Ishikawa (cell line): ENCODE results near the gene VRK3.
A peak's percentile ranks its signal among the peaks of the same experiment; 100 is the strongest.

Experiments used
- CEBPB ChIP-seq: IDR thresholded peaks from 2 replicates; pipeline ENCODE4 v1.6.1; 2012
- CREB1 ChIP-seq: IDR thresholded peaks from 2 replicates; pipeline ENCODE4 v1.6.1; 2012; ENCODE audit warnings: low read depth
- EGR1 ChIP-seq: IDR thresholded peaks from 2 replicates; pipeline ENCODE4 v1.6.1; 2012
- EP300 ChIP-seq: IDR thresholded peaks from 2 replicates; pipeline ENCODE4 v1.6.1; 2012; ENCODE audit warnings: borderline replicate concordance
- FOXM1 ChIP-seq: IDR thresholded peaks from 2 replicates; pipeline ENCODE4 v1.6.1; 2012; ENCODE audit warnings: low read depth, borderline replicate concordance
- MAX ChIP-seq: IDR thresholded peaks from 2 replicates; pipeline ENCODE4 v1.6.1; 2012
- NFIC ChIP-seq: IDR thresholded peaks from 2 replicates; pipeline ENCODE4 v1.6.1; 2012
- RAD21 ChIP-seq: IDR thresholded peaks from 2 replicates; pipeline ENCODE4 v1.6.1; 2012; ENCODE audit warnings: low read depth
- REST ChIP-seq: IDR thresholded peaks from 2 replicates; pipeline ENCODE4 v1.6.1; 2012; ENCODE audit warnings: low read depth, mild to moderate bottlenecking
- TAF1 ChIP-seq: IDR thresholded peaks from 2 replicates; pipeline ENCODE4 v1.6.1; 2012; ENCODE audit warnings: low read depth, mild to moderate bottlenecking
- TCF12 ChIP-seq: IDR thresholded peaks from 2 replicates; pipeline ENCODE4 v1.6.1; 2012; ENCODE audit warnings: low read depth
- TEAD4 ChIP-seq: IDR thresholded peaks from 2 replicates; pipeline ENCODE4 v1.6.1; 2012
- USF1 ChIP-seq: IDR thresholded peaks from 2 replicates; pipeline ENCODE4 v1.6.1; 2012
- YY1 ChIP-seq: IDR thresholded peaks from 2 replicates; pipeline ENCODE4 v1.6.1; 2012; ENCODE audit warnings: low read depth
- ZBTB7A ChIP-seq: IDR thresholded peaks from 2 replicates; pipeline ENCODE4 v1.6.1; 2012; ENCODE audit warnings: low read depth

VRK3 gene

GRCh38 chr19:49999371-50000010 lies 25.7 kb downstream of the VRK3 start:
- TF ChIP-seq EGR1, result no peak
- no peak for TF ChIP-seq TAF1
- no peak for TF ChIP-seq EP300
- TF ChIP-seq USF1, result no peak
- no peak for TF ChIP-seq REST
- TF ChIP-seq TCF12, result no peak
- TF ChIP-seq TEAD4, result no peak
- TF ChIP-seq FOXM1, result no peak
- TF ChIP-seq NFIC, result no peak
- no peak for TF ChIP-seq YY1

GRCh38 chr19:49997709-49998108 lies 27.5 kb downstream of the VRK3 start:
- TF ChIP-seq USF1 (peak; percentile 97), CREB1 (no peak), RAD21 (no peak)

GRCh38 chr19:49988433-49988832 lies 36.7 kb downstream of the VRK3 start:
- TF ChIP-seq TCF12 (no peak), USF1 (no peak), EP300 (no peak), CREB1 (no peak), EGR1 (no peak), FOXM1 (no peak), MAX (no peak), ZBTB7A (no peak), CEBPB (no peak), TEAD4 (no peak), TAF1 (no peak)

- no peak for TF ChIP-seq TCF12
- TF ChIP-seq NFIC, result no peak
- no peak for TF ChIP-seq EP300
- TF ChIP-seq ZBTB7A, result no peak
- no peak for TF ChIP-seq YY1
- no peak for TF ChIP-seq TEAD4
- TF ChIP-seq CREB1, result no peak
- TF ChIP-seq RAD21, result no peak
- TF ChIP-seq REST, result no peak
- TF ChIP-seq TAF1, result no peak
- no peak for TF ChIP-seq FOXM1
- no peak for TF ChIP-seq CEBPB
- no peak for TF ChIP-seq EGR1
- no peak for TF ChIP-seq USF1
Measured at GRCh38 chr19:49988007-49988406, 37.2 kb downstream of the VRK3 start.

- TF ChIP-seq TAF1 (no peak), YY1 (peak; percentile 74), MAX (peak; percentile 98), FOXM1 (no peak), CREB1 (0 out of 2 replicates have a peak, but pooled peaks have one; percentile 23), RAD21 (peak; percentile 34), USF1 (peak; percentile 56; the same call in 1 of the 2 replicates), EP300 (0 out of 2 replicates have a peak, but pooled peaks have one; percentile 35), REST (peak; percentile 98), TEAD4 (peak; percentile 59), TCF12 (peak; percentile 74; the same call in 1 of the 2 replicates), NFIC (0 out of 2 replicates have a peak, but pooled peaks have one; percentile 44), ZBTB7A (no peak), EGR1 (no peak), CEBPB (no peak)
Measured at GRCh38 chr19:49987159-49987698, 37.9 kb downstream of the VRK3 start.
